Stimulated activated CD4-positive, alpha-beta T cell treated with anti-CD3 and anti-CD28 coated beads, Interleukin-12 subunit alpha, Interleukin-12 subunit beta, amount 100 ng/mL, for 48 hours (primary cell): Measurements from ENCODE around the gene MPI.
"Not testable (repeated sequence)": the region's sequence is repeated elsewhere in the genome, so short reads cannot be mapped to it uniquely, and the experiment has no call there.

Experiments
- DNase-seq, 3 donors: peaks; one replicate each; pipeline ENCODE4 v3.0.0-alpha.2; 2020; ENCODE audit warnings: low read depth in 2 of 3, low spot score in 1 of 3

Gene MPI

GRCh38 chr15:74928771-74929198, 38.9 kb downstream of the MPI start:
- no peak for DNase-seq

GRCh38 chr15:74933573-74933972, 43.7 kb downstream of the MPI start:
- no peak for DNase-seq

GRCh38 chr15:74935193-74935592, 45.4 kb downstream of the MPI start:
- not testable (repeated sequence) for DNase-seq

- no peak for DNase-seq
Measured at GRCh38 chr15:74937272-74937589, 47.4 kb downstream of the MPI start.

- peak; percentile 85 to 91 (median 89) for DNase-seq
Measured at GRCh38 chr15:74937590-74938371, 47.9 kb downstream of the MPI start, which contains the start of gene COX5A. COX5A (minus strand) TSS chr15:74938073; CDS start chr15:74938014, 59 bp downstream.

GRCh38 chr15:74950078-74950908, 60.5 kb downstream of the MPI start:
- DNase-seq: peak; percentile 58 to 87 (median 66)

- DNase-seq: no peak
Measured at GRCh38 chr15:74951006-74951405, 61.2 kb downstream of the MPI start.
